Mucosa of descending colon (tissue), 3 donors: ENCODE data around the gene STARD9. TPM values are rescaled to one million over a fixed set of nuclear protein-coding genes. Genes with fewer than 3 reads are reported as not detected.

Experiments
- ATAC-seq: fragments of 200-7000 bp; cut with Tn5 transposase; one replicate; pipeline ENCODE4 v1.9.1; 2020; ENCODE audit warnings: mild to moderate bottlenecking, moderate library complexity
- DNase-seq, 3 donors: peaks; one replicate each; pipeline ENCODE4 v3.0.0-alpha.2; 2020
- H3K36me3 ChIP-seq: fragments of 200-600 bp; one replicate; pipeline ENCODE4 v1.8.0; 2021; ENCODE audit warnings: low read depth, mild to moderate bottlenecking
- H3K4me1 ChIP-seq: fragments of 200-600 bp; one replicate; pipeline ENCODE4 v1.8.0; 2021; ENCODE audit warnings: low read depth, mild to moderate bottlenecking
- H3K4me3 ChIP-seq: fragments of 200-600 bp; one replicate; pipeline ENCODE4 v1.8.0; 2021; ENCODE audit warnings: mild to moderate bottlenecking
- H3K9me3 ChIP-seq: fragments of 200-600 bp; one replicate; pipeline ENCODE4 v1.8.0; 2021; ENCODE audit warnings: mild to moderate bottlenecking
- intact Hi-C, 2 donors: fragments of 100-400 bp; cut with DNase I in 1 of 2; cut with micrococcal nuclease in 1 of 2; formaldehyde crosslinking; loops; one replicate each; pipeline versions ENCODE4 v1.11.0 to v1.11.1; 2022; cut with DNase I, micrococcal nuclease
- total RNA-seq, 3 donors: library from RNA; stranded (reverse); fragmentation: NEBNext Ultra II Directional in 2 of 3; extraction: Animal tissue kit (Norgen Biotek cat#: 25700) in 2 of 3; gene quantifications; one replicate each; pipeline versions ENCODE4 v1.2.1 to v1.2.4, GENCODE V29; 2021 to 2023
- TF ChIP-seq, protein P1 (sequence below): fragments of 200-600 bp; IDR thresholded peaks from one replicate; pipeline ENCODE4 v1.8.0; 2022; ENCODE audit warnings: antibody characterized with exemption, mild to moderate bottlenecking
- donor health status: DM: no; HTN: no; CAD: no; lungs with moderate emphysema.
- donor health status: DM: no; HTN: no; CAD: no.
- donor health status: DM: no; HTN: yes; CAD: no.

Gene STARD9
- total RNA-seq, 3 donors from 2014 or later: 6.1 to 42.8 (median 8.5) TPM

DNA sequence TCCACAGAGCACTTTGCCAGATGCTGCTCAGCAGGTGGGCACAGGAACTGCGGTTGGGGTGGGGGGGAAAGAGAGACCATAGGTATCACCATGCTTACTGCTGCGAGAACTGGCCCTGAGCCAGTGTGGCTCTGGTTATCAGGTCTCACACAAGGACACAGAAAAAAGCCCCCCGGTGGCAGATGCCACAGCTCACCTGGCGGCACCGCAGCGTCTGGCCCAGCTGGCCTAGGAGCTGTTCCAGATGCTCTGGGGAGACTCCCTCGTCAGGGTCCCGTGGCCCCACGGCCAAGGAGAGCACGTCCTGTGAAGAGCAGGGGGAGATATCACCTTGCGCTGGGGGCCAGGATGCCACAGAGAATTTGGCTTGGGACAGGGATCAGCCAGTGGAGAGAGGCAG lies 150.7 kb downstream of the STARD9 start:
- H3K4me1 ChIP-seq: no peaks in the 10 kb centered on the region
- ATAC-seq (no peak), DNase-seq (no peak)
- H3K36me3 ChIP-seq: peaks cover 10% of the 10 kb centered on the region
- H3K4me3 ChIP-seq: no peak overlapping the region
- no peaks in the 10 kb centered on the region for H3K9me3 ChIP-seq
- TF ChIP-seq, protein P1, sequence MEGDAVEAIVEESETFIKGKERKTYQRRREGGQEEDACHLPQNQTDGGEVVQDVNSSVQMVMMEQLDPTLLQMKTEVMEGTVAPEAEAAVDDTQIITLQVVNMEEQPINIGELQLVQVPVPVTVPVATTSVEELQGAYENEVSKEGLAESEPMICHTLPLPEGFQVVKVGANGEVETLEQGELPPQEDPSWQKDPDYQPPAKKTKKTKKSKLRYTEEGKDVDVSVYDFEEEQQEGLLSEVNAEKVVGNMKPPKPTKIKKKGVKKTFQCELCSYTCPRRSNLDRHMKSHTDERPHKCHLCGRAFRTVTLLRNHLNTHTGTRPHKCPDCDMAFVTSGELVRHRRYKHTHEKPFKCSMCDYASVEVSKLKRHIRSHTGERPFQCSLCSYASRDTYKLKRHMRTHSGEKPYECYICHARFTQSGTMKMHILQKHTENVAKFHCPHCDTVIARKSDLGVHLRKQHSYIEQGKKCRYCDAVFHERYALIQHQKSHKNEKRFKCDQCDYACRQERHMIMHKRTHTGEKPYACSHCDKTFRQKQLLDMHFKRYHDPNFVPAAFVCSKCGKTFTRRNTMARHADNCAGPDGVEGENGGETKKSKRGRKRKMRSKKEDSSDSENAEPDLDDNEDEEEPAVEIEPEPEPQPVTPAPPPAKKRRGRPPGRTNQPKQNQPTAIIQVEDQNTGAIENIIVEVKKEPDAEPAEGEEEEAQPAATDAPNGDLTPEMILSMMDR: no peak
- intact Hi-C loops: no loop called here

DNA sequence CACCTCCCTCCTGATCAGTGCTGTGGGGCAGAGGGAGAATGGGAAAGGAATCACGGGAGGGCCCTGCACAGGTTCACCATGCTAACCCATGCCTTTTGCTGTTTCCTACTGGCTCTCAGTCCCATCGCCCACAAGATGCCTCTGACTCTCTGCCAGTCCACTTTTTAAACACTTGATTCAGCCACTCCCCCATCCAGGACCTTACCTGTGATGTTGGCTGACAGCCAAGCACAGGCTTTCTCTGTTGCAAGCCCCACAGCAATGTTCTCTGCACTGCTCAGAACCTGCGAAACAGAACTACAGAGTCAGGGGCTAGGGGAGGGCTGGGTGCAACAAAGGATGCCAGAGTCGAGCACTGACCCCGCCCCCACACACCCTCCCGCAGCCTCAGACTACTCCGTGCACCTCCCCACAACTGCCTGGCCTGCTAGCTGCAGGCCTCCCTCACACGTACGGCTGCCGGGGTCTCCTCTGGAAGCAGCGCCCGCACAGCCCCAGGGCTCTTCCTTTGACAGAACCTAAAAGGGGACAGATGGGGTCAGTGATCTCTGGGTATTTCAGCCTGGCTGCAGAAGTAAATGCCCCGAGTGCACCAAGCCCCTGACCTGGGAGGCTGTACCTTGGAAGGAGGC lies 152.5 kb downstream of the STARD9 start:
- H3K4me3 ChIP-seq: no peak overlapping the region
- ATAC-seq: no peak
- no peak for DNase-seq
- H3K36me3 ChIP-seq: peaks cover 14% of the 10 kb centered on the region
- TF ChIP-seq, protein P1: no peak
- intact Hi-C loops: no loop called here
- H3K9me3 ChIP-seq: no peaks in the 10 kb centered on the region
- no peaks in the 10 kb centered on the region for H3K4me1 ChIP-seq

DNA sequence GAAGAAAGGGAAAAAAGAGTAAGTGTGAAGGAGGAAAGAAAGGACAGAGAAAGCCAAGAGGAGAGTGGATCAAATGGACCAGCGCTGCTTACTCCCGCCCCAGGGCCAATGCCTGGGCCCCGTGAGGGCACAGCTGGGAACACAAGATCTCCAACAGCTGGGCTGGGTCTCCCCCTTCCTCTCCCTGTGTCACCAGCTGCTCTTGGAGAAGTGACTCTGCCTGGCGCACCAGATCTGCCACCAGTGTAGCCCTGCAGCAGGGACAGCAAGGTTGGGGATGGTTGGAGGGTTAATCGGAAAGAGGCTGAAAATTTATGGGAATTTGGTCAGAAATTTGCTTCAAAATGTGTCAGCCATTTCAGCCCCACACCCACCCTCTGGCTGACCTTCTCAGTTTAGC lies 153.2 kb downstream of the STARD9 start:
- peaks cover 15% of the 10 kb centered on the region for H3K36me3 ChIP-seq

DNA sequence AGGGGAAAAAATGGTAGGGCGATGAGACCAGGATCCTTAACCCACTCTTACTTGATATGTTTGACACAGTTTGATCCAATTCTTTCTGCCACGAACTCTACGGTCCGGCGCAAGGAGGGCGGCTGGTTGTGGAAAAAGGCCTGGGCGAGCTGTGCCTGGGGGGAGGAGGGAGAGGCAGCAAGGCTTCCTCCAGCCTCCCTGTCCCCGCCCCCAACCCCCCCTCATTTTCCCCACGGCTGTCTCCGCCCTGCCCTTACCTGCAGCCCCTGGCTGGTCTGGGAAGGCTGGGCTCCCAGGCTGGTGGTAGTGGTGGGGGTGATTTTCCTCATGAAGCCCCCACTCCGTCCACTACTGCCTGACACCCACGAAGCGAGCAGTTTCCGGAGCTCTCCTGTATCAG lies 153.6 kb downstream of the STARD9 start:
- TF ChIP-seq, protein P1: no peak
- Histone ChIP-seq H3K36me3 (peaks cover 18% of the 10 kb centered on the region), H3K9me3 (no peaks in the 10 kb centered on the region), H3K4me3 (no peak overlapping the region), H3K4me1 (no peaks in the 10 kb centered on the region)
- DNase-seq (no peak), ATAC-seq (no peak)
- intact Hi-C loops: no loop called here

More for the DNA sequence above, 153.2 kb downstream of the STARD9 start:
- Histone ChIP-seq H3K4me1 (no peaks in the 10 kb centered on the region), H3K9me3 (no peaks in the 10 kb centered on the region), H3K4me3 (no peak overlapping the region)
- TF ChIP-seq, protein P1: no peak
- intact Hi-C loops: no loop called here
- no peak for ATAC-seq
- no peak for DNase-seq

DNA sequence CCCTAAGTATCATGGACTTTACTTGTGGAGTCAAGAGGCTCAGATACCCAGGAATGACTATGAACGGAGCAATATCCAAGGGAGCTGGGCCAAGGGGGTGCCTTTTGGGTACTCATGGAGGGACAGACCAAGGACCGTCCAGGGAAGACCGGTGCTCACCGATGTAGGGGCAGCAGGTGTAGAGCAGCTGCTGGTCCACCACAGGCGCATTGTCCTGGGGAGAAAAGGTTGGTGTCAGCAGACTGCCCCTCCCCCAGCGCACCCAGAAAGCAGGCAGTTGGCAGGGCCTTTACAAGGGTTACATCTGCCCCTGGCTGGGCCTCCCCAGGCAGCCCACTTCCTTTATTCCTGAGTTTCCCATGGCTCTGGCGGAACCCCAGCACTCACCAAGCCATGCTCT lies 154.0 kb downstream of the STARD9 start:
- Histone ChIP-seq H3K9me3 (no peaks in the 10 kb centered on the region), H3K4me3 (no peak overlapping the region), H3K36me3 (peaks cover 18% of the 10 kb centered on the region), H3K4me1 (no peaks in the 10 kb centered on the region)
- intact Hi-C loops: no loop called here
- TF ChIP-seq, protein P1: no peak
- DNase-seq (no peak), ATAC-seq (no peak)

DNA sequence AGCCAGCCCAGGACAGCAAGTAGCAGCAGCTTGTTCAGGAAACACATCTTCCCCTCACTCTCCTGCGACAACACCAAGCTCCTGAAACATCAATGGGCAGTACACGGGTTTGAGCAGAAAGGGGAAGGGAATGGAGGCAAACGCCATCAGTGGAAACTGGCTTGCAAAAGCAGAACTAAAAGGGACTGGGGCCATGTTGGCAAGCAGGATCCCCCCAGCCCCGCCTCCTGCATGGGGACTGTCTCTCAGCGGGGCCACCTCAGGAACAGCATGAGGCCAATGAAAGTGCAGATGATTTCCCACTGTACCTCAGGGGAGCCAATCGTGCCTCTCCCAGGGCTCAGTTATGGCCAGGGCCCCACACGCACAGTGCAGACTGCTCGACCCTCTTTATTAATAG lies 154.7 kb downstream of the STARD9 start:
- H3K4me3 ChIP-seq: no peak overlapping the region
- intact Hi-C loops: no loop called here
- ATAC-seq (no peak), DNase-seq (no peak)
- no peaks in the 10 kb centered on the region for H3K9me3 ChIP-seq
- peaks cover 15% of the 10 kb centered on the region for H3K36me3 ChIP-seq
- TF ChIP-seq, protein P1: no peak
- no peaks in the 10 kb centered on the region for H3K4me1 ChIP-seq
